Lower leg skin (tissue), 4 donors: ENCODE measurements around the gene PANX3. TPM values are rescaled to one million over a fixed set of nuclear protein-coding genes. Genes with fewer than 3 reads are reported as not detected.

Source experiments
- DNase-seq, 2 donors: peaks; one replicate each; pipeline ENCODE4 v3.0.0-alpha.2; 2019; ENCODE audit warnings: low spot score in 2 of 2
- H3K4me3 ChIP-seq: fragments of 200-600 bp; sonication (generic); 2 replicates; pipeline ENCODE4 v1.5.1; 2017; ENCODE audit warnings: mild to moderate bottlenecking, low read depth; ENCODE audit not compliant: poor library complexity, severe bottlenecking
- CTCF ChIP-seq, 3 donors: fragments of 450-650 bp; IDR thresholded peaks; one replicate each; pipeline ENCODE4 v1.5.1; 2016; ENCODE audit warnings: antibody characterized with exemption in 3 of 3, mild to moderate bottlenecking in 3 of 3, moderate library complexity in 2 of 3
- POLR2A ChIP-seq, 2 donors: fragments of 450-650 bp; IDR thresholded peaks; one replicate each; pipeline ENCODE4 v1.6.1; 2016 to 2017; ENCODE audit warnings: antibody characterized with exemption in 2 of 2, mild to moderate bottlenecking in 1 of 2, moderate library complexity in 1 of 2
- WGBS, 2 donors: methylation state at CpG; one replicate each; pipeline ENCODE4 v1.1.5; 2018; 5-methylcytosine and 5-hydroxymethylcytosine counted together
- intact Hi-C: fragments of 100-400 bp; cut with DNase I; formaldehyde crosslinking; loops from one replicate; pipeline ENCODE4 v1.15.0; 2023; ENCODE audit warnings: low total_unique reads
- total RNA-seq, 4 donors: library from RNA; depleted of rRNA; stranded (reverse); fragments of >200 nt; gene quantifications; one replicate each; pipeline ENCODE4 v1.1.0, GENCODE V29; 2016

The PANX3 gene
- total RNA-seq, 4 donors from 2014 or later: not detected

GRCh38 chr11:124581817-124582216, 29.4 kb upstream of the PANX3 start:
- WGBS, 2 donors: 52 to 64% methylated on average over 6 of the region's 6 CpGs
- DNase-seq: no peak
- intact Hi-C loops: no loop called here
- H3K4me3 ChIP-seq: no peak overlapping the region
- TF ChIP-seq POLR2A (IDR thresholded peaks at IDR 0.05) (no peak), CTCF (IDR thresholded peaks at IDR 0.05) (no peak)

DNA sequence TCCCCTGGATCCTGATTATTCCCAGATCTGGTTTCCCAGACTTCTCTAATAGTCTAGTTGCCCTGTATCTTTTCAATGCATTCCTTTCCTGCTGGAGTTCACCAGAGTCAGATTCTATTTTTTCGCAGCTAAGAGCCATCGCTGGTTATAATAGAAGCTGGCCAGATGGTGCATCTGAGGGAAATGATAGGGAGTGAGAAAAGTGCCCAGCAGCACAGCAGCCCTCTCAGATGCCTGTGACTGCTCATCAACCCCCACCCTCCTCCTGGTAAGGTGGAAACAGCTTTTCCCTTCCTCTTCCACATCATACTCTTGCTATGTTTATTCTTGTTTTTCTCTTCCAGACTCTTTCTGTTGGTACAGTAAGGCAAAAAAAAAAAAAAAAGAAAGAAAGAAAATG, 28.7 kb upstream of the PANX3 start:
- DNase-seq: no peak
- 65 to 73% methylated on average over 2 of the region's 2 CpGs for WGBS, 2 donors
- intact Hi-C loops: no loop called here
- TF ChIP-seq CTCF (IDR thresholded peaks at IDR 0.05): no peak
- TF ChIP-seq POLR2A (IDR thresholded peaks at IDR 0.05): no peak
- H3K4me3 ChIP-seq: no peak overlapping the region

- no peak for DNase-seq
- TF ChIP-seq CTCF (IDR thresholded peaks at IDR 0.05) (no peak), POLR2A (IDR thresholded peaks at IDR 0.05) (no peak)
- intact Hi-C loops: no loop called here
- 87 to 88% methylated on average over 8 of the region's 8 CpGs for WGBS, 2 donors
- H3K4me3 ChIP-seq: no peak overlapping the region
Measured at GRCh38 chr11:124583781-124584180, 27.4 kb upstream of the PANX3 start.

- intact Hi-C loops: no loop called here
- DNase-seq: no peak
- 61 to 65% methylated on average over 4 of the region's 4 CpGs for WGBS, 2 donors
- TF ChIP-seq CTCF (IDR thresholded peaks at IDR 0.05): no peak
- no peak for TF ChIP-seq POLR2A (IDR thresholded peaks at IDR 0.05)
- H3K4me3 ChIP-seq: no peak overlapping the region
Measured at GRCh38 chr11:124584681-124585372, 26.4 kb upstream of the PANX3 start.

DNA sequence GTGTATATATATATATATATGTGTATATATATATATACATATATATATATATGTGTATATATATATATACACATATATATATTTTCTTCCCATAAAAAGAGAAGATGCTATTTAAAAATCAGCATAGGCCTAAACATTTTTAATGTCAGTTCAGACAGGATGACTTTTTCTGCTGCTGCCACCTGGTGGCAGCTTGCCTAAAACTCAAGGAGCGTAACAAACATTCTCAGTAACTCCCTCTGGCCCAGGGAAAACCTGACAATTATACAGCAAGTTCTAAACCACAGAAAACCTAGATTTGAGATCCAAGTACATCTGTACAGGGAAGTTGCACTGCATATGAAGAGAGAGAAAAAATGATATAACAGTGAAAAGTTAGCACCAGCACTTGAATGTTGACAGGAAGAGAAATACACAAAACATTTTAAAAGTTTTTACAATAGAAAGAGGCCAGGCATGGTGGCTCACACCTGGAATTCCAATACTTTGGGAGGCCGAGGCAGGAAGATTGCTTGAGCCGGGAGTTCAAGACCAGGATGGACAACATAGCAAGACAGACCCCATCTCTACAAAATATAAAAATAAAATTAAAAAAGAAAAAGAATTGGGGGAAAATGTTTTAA, 24.9 kb upstream of the PANX3 start:
- TF ChIP-seq CTCF (IDR thresholded peaks at IDR 0.05) (no peak), POLR2A (IDR thresholded peaks at IDR 0.05) (no peak)
- intact Hi-C loops: no loop called here
- no peak overlapping the region for H3K4me3 ChIP-seq
- 43 to 47% methylated on average over 3 of the region's 3 CpGs for WGBS, 2 donors
- peak in 1 of 2 donors; percentile 39 for DNase-seq
